GM23338 (cell line): ENCODE data around the gene SLC2A5. TPM values are rescaled to one million over a fixed set of nuclear protein-coding genes. Genes with fewer than 3 reads are reported as not detected.

ENCODE experiments used
- ATAC-seq: fragments of 200-7000 bp; cut with Tn5 transposase; 3 replicates; pipeline ENCODE4 v1.9.1; 2020
- DNase-seq: peaks from one replicate; pipeline ENCODE4 v3.0.0-alpha.2; 2015; ENCODE audit warnings: low spot score
- H2AFZ ChIP-seq: fragments of 200-600 bp; sonication (generic); 2 replicates; pipeline ENCODE4 v1.8.0; 2016; ENCODE audit warnings: antibody characterized with exemption, mild to moderate bottlenecking, moderate library complexity
- H3F3A ChIP-seq: fragments of 200-600 bp; sonication (generic); replicated peaks from 2 replicates; pipeline ENCODE4 v1.8.0; 2017; ENCODE audit warnings: antibody characterized with exemption, mixed run types, low read depth
- H3K27ac ChIP-seq: fragments of 200-600 bp; sonication (generic); 2 replicates; pipeline ENCODE4 v1.6.1; 2016; ENCODE audit warnings: low read depth
- H3K27me3 ChIP-seq: fragments of 200-600 bp; sonication (generic); 2 replicates; pipeline ENCODE4 v1.8.0; 2016; ENCODE audit warnings: mild to moderate bottlenecking, mixed run types, moderate library complexity; ENCODE audit not compliant: insufficient read depth
- H3K36me3 ChIP-seq: fragments of 200-600 bp; sonication (generic); 2 replicates; pipeline ENCODE4 v1.8.0; 2016; ENCODE audit warnings: mild to moderate bottlenecking; ENCODE audit not compliant: insufficient read depth
- H3K4me1 ChIP-seq: fragments of 200-600 bp; sonication (generic); 2 replicates; pipeline ENCODE4 v1.8.0; 2016; ENCODE audit warnings: mild to moderate bottlenecking, moderate library complexity; ENCODE audit not compliant: insufficient read depth
- H3K4me2 ChIP-seq: fragments of 200-600 bp; sonication (generic); 2 replicates; pipeline ENCODE4 v1.7.1; 2017; ENCODE audit warnings: mixed run types
- H3K4me3 ChIP-seq: fragments of 200-600 bp; sonication (generic); 2 replicates; pipeline ENCODE4 v1.6.1; 2016; ENCODE audit warnings: mixed run types
- H3K79me2 ChIP-seq: fragments of 200-600 bp; sonication (generic); replicated peaks from 2 replicates; pipeline ENCODE4 v1.8.0; 2017; ENCODE audit warnings: mild to moderate bottlenecking; ENCODE audit not compliant: insufficient read depth
- H3K9me2 ChIP-seq: fragments of 200-600 bp; sonication (generic); 2 replicates; pipeline ENCODE4 v1.8.0; 2017; ENCODE audit not compliant: insufficient read depth
- H4K20me1 ChIP-seq: fragments of 200-600 bp; sonication (generic); replicated peaks from 2 replicates; pipeline ENCODE4 v1.8.0; 2017; ENCODE audit warnings: mild to moderate bottlenecking; ENCODE audit not compliant: insufficient read depth
- H3K27ac Mint-ChIP-seq: 2 replicates; pipeline ENCODE4 v1.8.0; 2020; ENCODE audit warnings: inconsistent platforms, mild to moderate bottlenecking, moderate library complexity, mixed read lengths
- H3K27me3 Mint-ChIP-seq: 3 replicates; pipeline ENCODE4 v1.8.0; 2022; ENCODE audit warnings: low read depth, mild to moderate bottlenecking, moderate library complexity, mixed read lengths, inconsistent platforms; ENCODE audit not compliant: insufficient read depth, poor library complexity
- H3K36me3 Mint-ChIP-seq: 3 replicates; pipeline ENCODE4 v1.8.0; 2021; ENCODE audit warnings: low read depth, mild to moderate bottlenecking, inconsistent platforms, moderate library complexity, mixed read lengths
- H3K4me1 Mint-ChIP-seq: 3 replicates; pipeline ENCODE4 v1.8.0; 2020; ENCODE audit warnings: mild to moderate bottlenecking, inconsistent platforms, mixed read lengths
- H3K4me3 Mint-ChIP-seq: 3 replicates; pipeline ENCODE4 v1.8.0; 2021; ENCODE audit warnings: moderate library complexity, mild to moderate bottlenecking, inconsistent platforms, mixed read lengths
- H3K9me3 Mint-ChIP-seq: 3 replicates; pipeline ENCODE4 v1.8.0; 2020; ENCODE audit warnings: moderate library complexity, mild to moderate bottlenecking, inconsistent platforms, mixed read lengths
- CREB1 ChIP-seq: fragments of 250-450 bp; sonication (Bioruptor Pico); IDR thresholded peaks from 2 replicates; pipeline ENCODE4 v1.5.0; 2020; ENCODE audit warnings: low read depth, mild to moderate bottlenecking, moderate library complexity
- EZH2 ChIP-seq: fragments of 200-600 bp; sonication (generic); IDR thresholded peaks from one replicate; pipeline ENCODE4 v1.8.0; 2017; ENCODE audit warnings: antibody characterized with exemption, mild to moderate bottlenecking, low read depth; ENCODE audit not compliant: unreplicated experiment
- EZH2phosphoT487 ChIP-seq: fragments of 200-600 bp; sonication (generic); IDR thresholded peaks from one replicate; pipeline ENCODE4 v1.8.1; 2018; ENCODE audit warnings: antibody characterized with exemption; ENCODE audit not compliant: unreplicated experiment
- JUNB ChIP-seq: IDR thresholded peaks from one replicate; pipeline ENCODE4 v1.6.1; 2016; ENCODE audit warnings: antibody characterized with exemption; ENCODE audit not compliant: unreplicated experiment
- NANOG ChIP-seq: IDR thresholded peaks from 2 replicates; pipeline ENCODE4 v1.6.1; 2016; ENCODE audit warnings: antibody characterized with exemption, borderline replicate concordance
- POLR2AphosphoS5 ChIP-seq: IDR thresholded peaks from 2 replicates; pipeline ENCODE4 v1.6.1; 2016; ENCODE audit warnings: antibody characterized with exemption, low read depth
- STAT1 ChIP-seq: IDR thresholded peaks from one replicate; pipeline ENCODE4 v1.6.1; 2016; ENCODE audit warnings: antibody characterized with exemption; ENCODE audit not compliant: unreplicated experiment
- ZNF114 ChIP-seq: fragments of 250-450 bp; sonication (Bioruptor Pico); IDR thresholded peaks from 2 replicates; pipeline ENCODE4 v1.5.0; 2020; ENCODE audit warnings: mild to moderate bottlenecking, moderate library complexity
- ZNF331 ChIP-seq: fragments of 250-450 bp; sonication (Bioruptor Pico); IDR thresholded peaks from 2 replicates; pipeline ENCODE4 v1.5.0; 2020; ENCODE audit warnings: low read depth, mild to moderate bottlenecking, moderate library complexity
- polyA plus RNA-seq: library from polyadenylated mRNA; unstranded; fragments of >200 nt; fragmentation: Nextera tagmentation; extraction: Ambion mirVana; gene quantifications from 2 replicates; pipeline ENCODE4 v1.2.1, GENCODE V29; 2016
- total RNA-seq: library from RNA; depleted of rRNA; stranded (reverse); fragments of >200 nt; shearing (Covaris generic); gene quantifications from 2 replicates; pipeline ENCODE4 v1.2.3, GENCODE V29; 2014
- TF ChIP-seq, protein P1 (sequence below): IDR thresholded peaks from 2 replicates; pipeline ENCODE4 v1.6.1; 2016; ENCODE audit warnings: antibody characterized with exemption
- TF ChIP-seq, protein P2 (sequence below), 2 experiments: fragments of 200-600 bp in 1 of 2; sonication (generic) in 1 of 2; conservative IDR thresholded peaks; 2 replicates each; pipeline versions ENCODE4 v1.5.1 to v1.6.1; 2016 to 2017; ENCODE audit warnings: antibody characterized with exemption in 2 of 2, low read depth in 2 of 2, mild to moderate bottlenecking in 2 of 2, moderate library complexity in 1 of 2
- TF ChIP-seq, protein P3 (sequence below): IDR thresholded peaks from one replicate; pipeline ENCODE4 v1.6.1; 2018; ENCODE audit warnings: antibody characterized with exemption; ENCODE audit not compliant: unreplicated experiment
- TF ChIP-seq, protein P4 (sequence below): fragments of 250-450 bp; sonication (Bioruptor Pico); IDR thresholded peaks from 2 replicates; pipeline ENCODE4 v1.5.0; 2020; ENCODE audit warnings: mild to moderate bottlenecking, moderate library complexity

Gene SLC2A5
- total and polyA plus RNA-seq, 2 experiments from 2014 or later: 0.03 TPM; not detected in 1

DNA sequence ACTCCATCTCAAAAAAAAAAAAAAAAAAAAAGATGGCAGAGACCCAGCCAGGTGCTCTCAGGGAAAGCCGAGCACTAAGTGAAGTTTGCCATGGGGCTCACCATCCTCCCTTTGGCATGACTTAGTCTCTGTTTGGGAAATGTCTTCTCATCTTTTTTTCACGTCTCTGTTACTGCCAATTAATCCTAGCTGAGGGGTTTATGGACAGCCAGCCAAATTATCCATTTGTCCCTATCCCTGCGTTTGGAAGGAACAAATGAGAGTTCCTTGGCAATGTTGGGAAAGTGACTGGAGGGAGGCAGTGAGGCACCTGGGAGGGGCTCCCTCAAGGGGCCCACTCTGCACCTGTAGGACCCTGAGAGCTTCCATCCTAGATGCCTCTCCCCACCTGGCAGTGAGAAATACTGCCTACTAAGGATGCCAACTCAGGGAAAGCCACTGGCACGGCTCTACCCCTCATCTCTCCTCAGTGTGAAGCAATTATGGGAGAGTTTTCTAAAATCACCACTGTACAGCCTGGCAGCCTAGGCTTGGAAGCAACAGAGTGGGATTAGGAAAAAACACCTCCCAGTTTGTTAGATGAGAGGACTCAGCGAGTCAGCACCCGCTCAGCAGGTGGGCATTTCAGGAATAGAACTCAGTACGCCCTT, 23.4 kb downstream of the SLC2A5 start:
- no peaks in the 10 kb centered on the region for H3K36me3 Mint-ChIP-seq
- no peaks in the 10 kb centered on the region for H3K9me3 Mint-ChIP-seq
- peaks cover 9% of the 10 kb centered on the region for H3K27me3 Mint-ChIP-seq
- DNase-seq (no peak), ATAC-seq (no peak)
- Histone ChIP-seq H3K27ac (no peak overlapping the region), H3K79me2 (no peaks in the 10 kb centered on the region), H2AFZ (no peak overlapping the region), H3K4me2 (no peak overlapping the region), H4K20me1 (no peaks in the 10 kb centered on the region), H3K36me3 (no peaks in the 10 kb centered on the region), H3F3A (no peaks in the 10 kb centered on the region), H3K4me1 (peaks cover 5% of the 10 kb centered on the region), H3K9me2 (no peaks in the 10 kb centered on the region), H3K27me3 (no peaks in the 10 kb centered on the region), H3K4me3 (no peak overlapping the region)
- peaks cover 9% of the 10 kb centered on the region for H3K4me1 Mint-ChIP-seq
- TF ChIP-seq ZNF331 (CRISPR knock-in tag): no peak
- no peak for TF ChIP-seq POLR2AphosphoS5
- TF ChIP-seq, protein P1, sequence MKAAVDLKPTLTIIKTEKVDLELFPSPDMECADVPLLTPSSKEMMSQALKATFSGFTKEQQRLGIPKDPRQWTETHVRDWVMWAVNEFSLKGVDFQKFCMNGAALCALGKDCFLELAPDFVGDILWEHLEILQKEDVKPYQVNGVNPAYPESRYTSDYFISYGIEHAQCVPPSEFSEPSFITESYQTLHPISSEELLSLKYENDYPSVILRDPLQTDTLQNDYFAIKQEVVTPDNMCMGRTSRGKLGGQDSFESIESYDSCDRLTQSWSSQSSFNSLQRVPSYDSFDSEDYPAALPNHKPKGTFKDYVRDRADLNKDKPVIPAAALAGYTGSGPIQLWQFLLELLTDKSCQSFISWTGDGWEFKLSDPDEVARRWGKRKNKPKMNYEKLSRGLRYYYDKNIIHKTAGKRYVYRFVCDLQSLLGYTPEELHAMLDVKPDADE: no peak
- TF ChIP-seq, protein P2, sequence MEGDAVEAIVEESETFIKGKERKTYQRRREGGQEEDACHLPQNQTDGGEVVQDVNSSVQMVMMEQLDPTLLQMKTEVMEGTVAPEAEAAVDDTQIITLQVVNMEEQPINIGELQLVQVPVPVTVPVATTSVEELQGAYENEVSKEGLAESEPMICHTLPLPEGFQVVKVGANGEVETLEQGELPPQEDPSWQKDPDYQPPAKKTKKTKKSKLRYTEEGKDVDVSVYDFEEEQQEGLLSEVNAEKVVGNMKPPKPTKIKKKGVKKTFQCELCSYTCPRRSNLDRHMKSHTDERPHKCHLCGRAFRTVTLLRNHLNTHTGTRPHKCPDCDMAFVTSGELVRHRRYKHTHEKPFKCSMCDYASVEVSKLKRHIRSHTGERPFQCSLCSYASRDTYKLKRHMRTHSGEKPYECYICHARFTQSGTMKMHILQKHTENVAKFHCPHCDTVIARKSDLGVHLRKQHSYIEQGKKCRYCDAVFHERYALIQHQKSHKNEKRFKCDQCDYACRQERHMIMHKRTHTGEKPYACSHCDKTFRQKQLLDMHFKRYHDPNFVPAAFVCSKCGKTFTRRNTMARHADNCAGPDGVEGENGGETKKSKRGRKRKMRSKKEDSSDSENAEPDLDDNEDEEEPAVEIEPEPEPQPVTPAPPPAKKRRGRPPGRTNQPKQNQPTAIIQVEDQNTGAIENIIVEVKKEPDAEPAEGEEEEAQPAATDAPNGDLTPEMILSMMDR (conservative IDR thresholded peaks at IDR 0.05; ENCODE audit: low read depth in 2 of 2): no peak
- no peak for TF ChIP-seq EZH2
- no peak for TF ChIP-seq ZNF114 (CRISPR knock-in tag)
- TF ChIP-seq STAT1: no peak
- no peak for TF ChIP-seq EZH2phosphoT487
- TF ChIP-seq JUNB: no peak
- TF ChIP-seq CREB1 (CRISPR knock-in tag): no peak
- TF ChIP-seq, protein P3, sequence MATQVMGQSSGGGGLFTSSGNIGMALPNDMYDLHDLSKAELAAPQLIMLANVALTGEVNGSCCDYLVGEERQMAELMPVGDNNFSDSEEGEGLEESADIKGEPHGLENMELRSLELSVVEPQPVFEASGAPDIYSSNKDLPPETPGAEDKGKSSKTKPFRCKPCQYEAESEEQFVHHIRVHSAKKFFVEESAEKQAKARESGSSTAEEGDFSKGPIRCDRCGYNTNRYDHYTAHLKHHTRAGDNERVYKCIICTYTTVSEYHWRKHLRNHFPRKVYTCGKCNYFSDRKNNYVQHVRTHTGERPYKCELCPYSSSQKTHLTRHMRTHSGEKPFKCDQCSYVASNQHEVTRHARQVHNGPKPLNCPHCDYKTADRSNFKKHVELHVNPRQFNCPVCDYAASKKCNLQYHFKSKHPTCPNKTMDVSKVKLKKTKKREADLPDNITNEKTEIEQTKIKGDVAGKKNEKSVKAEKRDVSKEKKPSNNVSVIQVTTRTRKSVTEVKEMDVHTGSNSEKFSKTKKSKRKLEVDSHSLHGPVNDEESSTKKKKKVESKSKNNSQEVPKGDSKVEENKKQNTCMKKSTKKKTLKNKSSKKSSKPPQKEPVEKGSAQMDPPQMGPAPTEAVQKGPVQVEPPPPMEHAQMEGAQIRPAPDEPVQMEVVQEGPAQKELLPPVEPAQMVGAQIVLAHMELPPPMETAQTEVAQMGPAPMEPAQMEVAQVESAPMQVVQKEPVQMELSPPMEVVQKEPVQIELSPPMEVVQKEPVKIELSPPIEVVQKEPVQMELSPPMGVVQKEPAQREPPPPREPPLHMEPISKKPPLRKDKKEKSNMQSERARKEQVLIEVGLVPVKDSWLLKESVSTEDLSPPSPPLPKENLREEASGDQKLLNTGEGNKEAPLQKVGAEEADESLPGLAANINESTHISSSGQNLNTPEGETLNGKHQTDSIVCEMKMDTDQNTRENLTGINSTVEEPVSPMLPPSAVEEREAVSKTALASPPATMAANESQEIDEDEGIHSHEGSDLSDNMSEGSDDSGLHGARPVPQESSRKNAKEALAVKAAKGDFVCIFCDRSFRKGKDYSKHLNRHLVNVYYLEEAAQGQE: no peak
- no peak for TF ChIP-seq NANOG
- TF ChIP-seq, protein P4, sequence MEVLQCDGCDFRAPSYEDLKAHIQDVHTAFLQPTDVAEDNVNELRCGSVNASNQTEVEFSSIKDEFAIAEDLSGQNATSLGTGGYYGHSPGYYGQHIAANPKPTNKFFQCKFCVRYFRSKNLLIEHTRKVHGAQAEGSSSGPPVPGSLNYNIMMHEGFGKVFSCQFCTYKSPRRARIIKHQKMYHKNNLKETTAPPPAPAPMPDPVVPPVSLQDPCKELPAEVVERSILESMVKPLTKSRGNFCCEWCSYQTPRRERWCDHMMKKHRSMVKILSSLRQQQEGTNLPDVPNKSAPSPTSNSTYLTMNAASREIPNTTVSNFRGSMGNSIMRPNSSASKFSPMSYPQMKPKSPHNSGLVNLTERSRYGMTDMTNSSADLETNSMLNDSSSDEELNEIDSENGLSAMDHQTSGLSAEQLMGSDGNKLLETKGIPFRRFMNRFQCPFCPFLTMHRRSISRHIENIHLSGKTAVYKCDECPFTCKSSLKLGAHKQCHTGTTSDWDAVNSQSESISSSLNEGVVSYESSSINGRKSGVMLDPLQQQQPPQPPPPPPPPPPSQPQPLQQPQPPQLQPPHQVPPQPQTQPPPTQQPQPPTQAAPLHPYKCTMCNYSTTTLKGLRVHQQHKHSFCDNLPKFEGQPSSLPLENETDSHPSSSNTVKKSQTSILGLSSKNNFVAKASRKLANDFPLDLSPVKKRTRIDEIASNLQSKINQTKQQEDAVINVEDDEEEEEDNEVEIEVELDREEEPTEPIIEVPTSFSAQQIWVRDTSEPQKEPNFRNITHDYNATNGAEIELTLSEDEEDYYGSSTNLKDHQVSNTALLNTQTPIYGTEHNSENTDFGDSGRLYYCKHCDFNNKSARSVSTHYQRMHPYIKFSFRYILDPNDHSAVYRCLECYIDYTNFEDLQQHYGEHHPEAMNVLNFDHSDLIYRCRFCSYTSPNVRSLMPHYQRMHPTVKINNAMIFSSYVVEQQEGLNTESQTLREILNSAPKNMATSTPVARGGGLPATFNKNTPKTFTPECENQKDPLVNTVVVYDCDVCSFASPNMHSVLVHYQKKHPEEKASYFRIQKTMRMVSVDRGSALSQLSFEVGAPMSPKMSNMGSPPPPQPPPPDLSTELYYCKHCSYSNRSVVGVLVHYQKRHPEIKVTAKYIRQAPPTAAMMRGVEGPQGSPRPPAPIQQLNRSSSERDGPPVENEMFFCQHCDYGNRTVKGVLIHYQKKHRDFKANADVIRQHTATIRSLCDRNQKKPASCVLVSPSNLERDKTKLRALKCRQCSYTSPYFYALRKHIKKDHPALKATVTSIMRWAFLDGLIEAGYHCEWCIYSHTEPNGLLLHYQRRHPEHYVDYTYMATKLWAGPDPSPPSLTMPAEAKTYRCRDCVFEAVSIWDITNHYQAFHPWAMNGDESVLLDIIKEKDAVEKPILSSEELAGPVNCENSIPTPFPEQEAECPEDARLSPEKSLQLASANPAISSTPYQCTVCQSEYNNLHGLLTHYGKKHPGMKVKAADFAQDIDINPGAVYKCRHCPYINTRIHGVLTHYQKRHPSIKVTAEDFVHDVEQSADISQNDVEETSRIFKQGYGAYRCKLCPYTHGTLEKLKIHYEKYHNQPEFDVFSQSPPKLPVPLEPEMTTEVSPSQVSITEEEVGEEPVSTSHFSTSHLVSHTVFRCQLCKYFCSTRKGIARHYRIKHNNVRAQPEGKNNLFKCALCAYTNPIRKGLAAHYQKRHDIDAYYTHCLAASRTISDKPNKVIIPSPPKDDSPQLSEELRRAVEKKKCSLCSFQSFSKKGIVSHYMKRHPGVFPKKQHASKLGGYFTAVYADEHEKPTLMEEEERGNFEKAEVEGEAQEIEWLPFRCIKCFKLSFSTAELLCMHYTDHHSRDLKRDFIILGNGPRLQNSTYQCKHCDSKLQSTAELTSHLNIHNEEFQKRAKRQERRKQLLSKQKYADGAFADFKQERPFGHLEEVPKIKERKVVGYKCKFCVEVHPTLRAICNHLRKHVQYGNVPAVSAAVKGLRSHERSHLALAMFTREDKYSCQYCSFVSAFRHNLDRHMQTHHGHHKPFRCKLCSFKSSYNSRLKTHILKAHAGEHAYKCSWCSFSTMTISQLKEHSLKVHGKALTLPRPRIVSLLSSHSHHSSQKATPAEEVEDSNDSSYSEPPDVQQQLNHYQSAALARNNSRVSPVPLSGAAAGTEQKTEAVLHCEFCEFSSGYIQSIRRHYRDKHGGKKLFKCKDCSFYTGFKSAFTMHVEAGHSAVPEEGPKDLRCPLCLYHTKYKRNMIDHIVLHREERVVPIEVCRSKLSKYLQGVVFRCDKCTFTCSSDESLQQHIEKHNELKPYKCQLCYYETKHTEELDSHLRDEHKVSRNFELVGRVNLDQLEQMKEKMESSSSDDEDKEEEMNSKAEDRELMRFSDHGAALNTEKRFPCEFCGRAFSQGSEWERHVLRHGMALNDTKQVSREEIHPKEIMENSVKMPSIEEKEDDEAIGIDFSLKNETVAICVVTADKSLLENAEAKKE: no peak
- no peak overlapping the region for H3K4me3 Mint-ChIP-seq
- no peak overlapping the region for H3K27ac Mint-ChIP-seq
